ENCODE results near the gene WDCP. TPM values are rescaled to one million over a fixed set of nuclear protein-coding genes. Genes with fewer than 3 reads are reported as not detected.

WDCP gene
- total and polyA plus RNA-seq, 4 donors: 2.1 to 9.1 (median 6.1) TPM

- H3K27ac ChIP-seq (ENCODE audit: low read depth in 1 of 2, low read length in 1 of 2): no peak overlapping the region
- no peaks in the 10 kb centered on the region for H3K4me1 ChIP-seq (ENCODE audit: control insufficient read depth in 5 of 5, insufficient read depth in 5 of 5, low read length in 5 of 5)
- H3K9me3 ChIP-seq (ENCODE audit: control insufficient read depth in 4 of 4, insufficient read depth in 3 of 4, low read length in 3 of 4): no peaks in the 10 kb centered on the region
- TF ChIP-seq, protein P1, sequence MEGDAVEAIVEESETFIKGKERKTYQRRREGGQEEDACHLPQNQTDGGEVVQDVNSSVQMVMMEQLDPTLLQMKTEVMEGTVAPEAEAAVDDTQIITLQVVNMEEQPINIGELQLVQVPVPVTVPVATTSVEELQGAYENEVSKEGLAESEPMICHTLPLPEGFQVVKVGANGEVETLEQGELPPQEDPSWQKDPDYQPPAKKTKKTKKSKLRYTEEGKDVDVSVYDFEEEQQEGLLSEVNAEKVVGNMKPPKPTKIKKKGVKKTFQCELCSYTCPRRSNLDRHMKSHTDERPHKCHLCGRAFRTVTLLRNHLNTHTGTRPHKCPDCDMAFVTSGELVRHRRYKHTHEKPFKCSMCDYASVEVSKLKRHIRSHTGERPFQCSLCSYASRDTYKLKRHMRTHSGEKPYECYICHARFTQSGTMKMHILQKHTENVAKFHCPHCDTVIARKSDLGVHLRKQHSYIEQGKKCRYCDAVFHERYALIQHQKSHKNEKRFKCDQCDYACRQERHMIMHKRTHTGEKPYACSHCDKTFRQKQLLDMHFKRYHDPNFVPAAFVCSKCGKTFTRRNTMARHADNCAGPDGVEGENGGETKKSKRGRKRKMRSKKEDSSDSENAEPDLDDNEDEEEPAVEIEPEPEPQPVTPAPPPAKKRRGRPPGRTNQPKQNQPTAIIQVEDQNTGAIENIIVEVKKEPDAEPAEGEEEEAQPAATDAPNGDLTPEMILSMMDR (IDR thresholded peaks at IDR 0.05; ENCODE audit: control extremely low read depth, extremely low read depth): no peak
- 79 to 87% methylated on average over 19 of the region's 19 CpGs for WGBS, 2 donors
- H3K27me3 ChIP-seq (ENCODE audit: control insufficient read depth in 3 of 3, insufficient read depth in 3 of 3, low read length in 2 of 3): no peaks in the 10 kb centered on the region
- ATAC-seq (ENCODE audit: insufficient read depth, low FRiP score) (no peak), DNase-seq (no peak)
- peaks cover 0 to 13% (median 5%) of the 10 kb centered on the region in 4 donors for H3K36me3 ChIP-seq (ENCODE audit: control insufficient read depth in 4 of 4, insufficient read depth in 4 of 4, low read length in 4 of 4)
- no peak overlapping the region for H3K9ac ChIP-seq (ENCODE audit: insufficient read depth in 1 of 2, low read length in 2 of 2)
- no peak overlapping the region for H3K4me3 ChIP-seq
These were observed 25.8 kb downstream of the WDCP start for GRCh38 chr2:24021122-24021998.

DNA sequence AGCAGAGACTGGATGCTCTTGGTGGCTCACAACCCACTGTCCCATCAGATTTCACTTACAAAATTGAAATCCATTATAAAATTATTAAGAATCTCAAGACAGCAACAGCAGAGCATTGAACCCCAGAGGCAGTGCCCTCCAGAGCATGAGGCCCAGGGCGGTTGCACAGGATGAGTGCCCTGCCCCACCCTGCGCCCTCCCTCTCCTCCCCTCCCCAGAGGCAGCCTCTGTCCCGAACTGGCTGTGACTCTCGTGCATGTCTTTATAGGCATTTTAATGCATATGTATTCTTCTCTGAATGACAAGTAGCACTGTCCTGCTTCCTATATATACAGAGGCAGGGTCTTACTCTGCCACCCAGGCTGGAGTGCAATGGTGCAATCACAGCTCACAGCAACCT is 26.9 kb downstream of the WDCP start:
- H3K9ac ChIP-seq (ENCODE audit: insufficient read depth in 1 of 2, low read length in 2 of 2): no peak overlapping the region
- DNase-seq (no peak), ATAC-seq (ENCODE audit: insufficient read depth, low FRiP score) (no peak)
- no peaks in the 10 kb centered on the region for H3K9me3 ChIP-seq (ENCODE audit: control insufficient read depth in 4 of 4, insufficient read depth in 3 of 4, low read length in 3 of 4)
- no peaks in the 10 kb centered on the region for H3K4me1 ChIP-seq (ENCODE audit: control insufficient read depth in 5 of 5, insufficient read depth in 5 of 5, low read length in 5 of 5)
- no peaks in the 10 kb centered on the region for H3K27me3 ChIP-seq (ENCODE audit: control insufficient read depth in 3 of 3, insufficient read depth in 3 of 3, low read length in 2 of 3)
- H3K27ac ChIP-seq (ENCODE audit: low read depth in 1 of 2, low read length in 1 of 2): no peak overlapping the region
- 78 to 83% methylated on average over 4 of the region's 4 CpGs for WGBS, 2 donors
- TF ChIP-seq, protein P1 (IDR thresholded peaks at IDR 0.05; ENCODE audit: control extremely low read depth, extremely low read depth): no peak
- peaks cover 0 to 13% (median 2%) of the 10 kb centered on the region in 4 donors for H3K36me3 ChIP-seq (ENCODE audit: control insufficient read depth in 4 of 4, insufficient read depth in 4 of 4, low read length in 4 of 4)
- H3K4me3 ChIP-seq: no peak overlapping the region

DNA sequence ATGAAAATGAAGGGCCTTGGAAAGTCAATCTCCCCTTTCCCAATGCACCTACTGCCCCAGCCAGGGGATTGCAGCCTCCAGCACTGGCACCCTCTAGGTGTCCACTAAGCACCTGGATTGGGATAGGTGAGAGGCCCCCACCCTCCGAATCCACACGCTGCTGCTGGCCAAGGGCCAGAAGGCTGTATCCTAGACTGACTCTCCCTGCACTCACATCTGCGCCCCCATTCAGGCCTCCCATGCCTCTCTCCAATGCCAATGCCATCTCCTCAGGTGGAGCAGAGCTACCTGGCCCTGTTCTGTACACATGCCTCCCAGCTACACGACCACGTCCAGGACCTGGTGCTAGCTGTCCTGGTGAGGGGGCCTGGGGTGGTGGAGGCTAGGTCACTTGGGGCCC is 27.5 kb downstream of the WDCP start:
- Histone ChIP-seq H3K27ac (ENCODE audit: low read depth in 1 of 2, low read length in 1 of 2) (no peak overlapping the region), H3K4me1 (ENCODE audit: control insufficient read depth in 5 of 5, insufficient read depth in 5 of 5, low read length in 5 of 5) (no peaks in the 10 kb centered on the region), H3K36me3 (ENCODE audit: control insufficient read depth in 4 of 4, insufficient read depth in 4 of 4, low read length in 4 of 4) (peaks cover 0 to 10% (median 0%) of the 10 kb centered on the region in 4 donors), H3K27me3 (ENCODE audit: control insufficient read depth in 3 of 3, insufficient read depth in 3 of 3, low read length in 2 of 3) (no peaks in the 10 kb centered on the region), H3K9me3 (ENCODE audit: control insufficient read depth in 4 of 4, insufficient read depth in 3 of 4, low read length in 3 of 4) (no peaks in the 10 kb centered on the region), H3K9ac (ENCODE audit: insufficient read depth in 1 of 2, low read length in 2 of 2) (no peak overlapping the region), H3K4me3 (no peak overlapping the region)
- DNase-seq: no peak
- no peak for ATAC-seq (ENCODE audit: insufficient read depth, low FRiP score)
- TF ChIP-seq, protein P1 (IDR thresholded peaks at IDR 0.05; ENCODE audit: control extremely low read depth, extremely low read depth): no peak
- 90 to 96% methylated on average over 5 of the region's 5 CpGs for WGBS, 2 donors

Data from lung (tissue), 12 donors.